MCF 10A (cell line): ENCODE data around the gene C2CD2. TPM values are rescaled to one million over a fixed set of nuclear protein-coding genes. Genes with fewer than 3 reads are reported as not detected.

Source experiments
- BruUV-seq: library from RNA; stranded (reverse); fragments of 400-500 nt; replicated peaks from 2 replicates; lab custom pipeline; 2021; lab: Mats Ljungman, UMichigan
- CTCF ChIA-PET: fragments of 300-600 bp; sonication (Branson Sonifier 250); formaldehyde crosslinking; extraction: SDS; loops from one replicate; lab custom pipeline; 2021; ENCODE audit warnings: antibody characterized with exemption, inconsistent platforms; lab: Yijun Ruan, JAX
- POLR2A ChIA-PET: fragments of 300-600, 350-650 bp; sonication (Branson Sonifier 250); formaldehyde crosslinking; extraction: SDS; loops from one replicate; lab custom pipeline; 2020; ENCODE audit warnings: antibody characterized with exemption, inconsistent platforms; lab: Yijun Ruan, JAX
- DNase-seq: peaks from one replicate; pipeline ENCODE4 v3.0.0-alpha.2; 2018; ENCODE audit not compliant: unreplicated experiment
- H3K27ac Mint-ChIP-seq: one replicate; pipeline ENCODE4 v1.8.0; 2022; ENCODE audit warnings: mild to moderate bottlenecking, low read depth, mixed read lengths; ENCODE audit not compliant: unreplicated experiment
- H3K27me3 Mint-ChIP-seq: one replicate; pipeline ENCODE4 v1.8.0; 2022; ENCODE audit warnings: mixed read lengths; ENCODE audit not compliant: insufficient read depth, unreplicated experiment
- H3K36me3 Mint-ChIP-seq: one replicate; pipeline ENCODE4 v1.8.0; 2022; ENCODE audit warnings: mild to moderate bottlenecking, moderate library complexity, mixed read lengths; ENCODE audit not compliant: insufficient read depth, unreplicated experiment
- H3K4me1 Mint-ChIP-seq: one replicate; pipeline ENCODE4 v1.8.0; 2022; ENCODE audit warnings: mixed read lengths; ENCODE audit not compliant: insufficient read depth, unreplicated experiment
- H3K4me3 Mint-ChIP-seq: one replicate; pipeline ENCODE4 v1.8.0; 2022; ENCODE audit warnings: mild to moderate bottlenecking, moderate library complexity, mixed read lengths; ENCODE audit not compliant: unreplicated experiment
- H3K9me3 Mint-ChIP-seq: one replicate; pipeline ENCODE4 v1.8.0; 2022; ENCODE audit warnings: mixed read lengths; ENCODE audit not compliant: unreplicated experiment
- CTCF ChIP-seq: fragments of 200-600 bp; IDR thresholded peaks from one replicate; pipeline ENCODE4 v1.8.0; 2022; ENCODE audit warnings: antibody characterized with exemption, mild to moderate bottlenecking; ENCODE audit not compliant: unreplicated experiment
- intact Hi-C: fragments of 100-400 bp; cut with micrococcal nuclease; formaldehyde crosslinking; loops from 2 replicates; pipeline ENCODE4 v1.14.1; 2022
- total RNA-seq: library from RNA; stranded (reverse); gene quantifications from 2 replicates; pipeline ENCODE4 v1.2.3, GENCODE V29; 2022

Gene C2CD2
- total RNA-seq, 1 experiment from 2014 or later: 25.1 TPM

DNA sequence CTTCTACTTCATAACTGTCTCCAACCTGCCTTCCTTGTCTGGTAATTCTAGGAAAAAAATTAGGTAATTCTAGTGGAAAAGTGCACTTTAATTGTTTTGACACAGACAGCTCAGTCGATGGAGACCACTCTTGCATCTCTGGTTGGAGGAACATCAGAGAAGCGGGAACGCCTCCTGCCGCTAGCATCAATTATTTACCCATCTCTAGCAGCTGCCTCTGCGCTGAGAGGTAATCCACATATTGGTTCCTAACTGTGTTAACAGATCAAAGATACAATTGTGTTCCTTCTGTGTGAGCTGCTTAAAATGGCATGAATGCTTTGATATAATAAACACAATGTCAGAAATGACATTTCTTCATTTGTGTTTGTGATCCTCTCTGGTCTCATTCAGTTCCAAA lies 33.3 kb downstream of the C2CD2 start:
- Mint-ChIP-seq H3K27ac (no peak overlapping the region), H3K9me3 (no peaks in the 10 kb centered on the region), H3K36me3 (peaks cover 27% of the 10 kb centered on the region), H3K4me1 (peaks cover 8% of the 10 kb centered on the region), H3K27me3 (no peaks in the 10 kb centered on the region), H3K4me3 (no peak overlapping the region)
- CTCF ChIA-PET: interaction anchor here (0.6 to 0.8 kb wide), 2 partner anchors 10 to 188 kb away, joined by 3 to 6 read pairs; no protein-coding TSS in a partner anchor
- TF ChIP-seq CTCF: no peak
- BruUV-seq: no TSS peak
- intact Hi-C loops: no loop called here
- no peak for DNase-seq
- POLR2A ChIA-PET: interaction anchor here (0.6 to 1.4 kb wide), 2 partner anchors 22 to 40 kb away, joined by 3 read pairs; no protein-coding TSS in a partner anchor

DNA sequence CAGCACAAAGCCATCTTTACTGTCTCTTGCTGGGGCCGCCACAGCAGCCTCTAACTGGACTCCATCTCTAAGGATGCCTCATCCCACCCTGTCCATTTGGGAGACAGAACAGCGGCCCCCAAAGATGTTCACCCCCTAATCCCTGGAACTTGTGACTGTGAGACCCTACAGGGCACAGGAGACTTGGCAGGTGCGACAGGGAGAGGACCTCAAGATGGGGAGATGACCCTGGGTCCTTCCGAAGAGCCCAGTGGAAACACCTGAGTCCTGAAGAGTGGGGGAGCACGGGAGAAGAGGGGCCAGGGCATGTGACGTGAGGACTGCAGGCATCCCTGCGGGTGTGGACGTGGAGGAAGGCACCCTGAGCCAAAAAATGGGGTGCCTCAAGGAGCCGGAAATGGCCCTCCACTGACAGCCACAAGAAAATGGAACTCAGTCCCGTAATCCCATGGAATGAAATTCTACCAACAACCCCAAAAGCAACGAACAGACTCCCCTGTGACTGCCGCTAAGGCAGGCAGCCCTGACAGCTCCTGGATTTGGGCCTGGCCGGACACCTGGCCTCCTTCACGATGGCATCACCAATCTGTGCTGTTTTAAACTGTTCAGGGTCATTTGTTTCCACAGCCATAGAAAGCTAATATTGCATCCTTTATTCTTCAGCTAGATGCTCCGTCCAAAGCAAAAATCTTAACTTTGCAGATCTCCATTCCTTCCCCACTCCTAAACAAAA lies 34.0 kb downstream of the C2CD2 start:
- Mint-ChIP-seq H3K9me3 (no peaks in the 10 kb centered on the region), H3K36me3 (peaks cover 31% of the 10 kb centered on the region), H3K27ac (no peak overlapping the region), H3K27me3 (no peaks in the 10 kb centered on the region), H3K4me3 (no peak overlapping the region), H3K4me1 (peaks cover 8% of the 10 kb centered on the region)
- CTCF ChIA-PET: no interaction called here
- no TSS peak for BruUV-seq
- POLR2A ChIA-PET: interaction anchor here (1.4 kb wide), 1 partner anchor 40 kb away, joined by 3 read pairs; no protein-coding TSS in a partner anchor
- DNase-seq: no peak
- TF ChIP-seq CTCF: no peak
- intact Hi-C loops: no loop called here

GRCh38 chr21:41918561-41919358 lies 35.1 kb downstream of the C2CD2 start:
- no TSS peak for BruUV-seq
- ChIA-PET CTCF (interaction anchor here (0.5 to 1.1 kb wide), 3 partner anchors 21 to 62 kb away, joined by 3 to 4 read pairs (median 4); no protein-coding TSS in a partner anchor), POLR2A (no interaction called here)

More at GRCh38 chr21:41918561-41919358, 35.1 kb downstream of the C2CD2 start:
- Mint-ChIP-seq H3K27ac (no peak overlapping the region), H3K9me3 (no peaks in the 10 kb centered on the region), H3K27me3 (no peaks in the 10 kb centered on the region), H3K36me3 (peaks cover 41% of the 10 kb centered on the region), H3K4me1 (peaks cover 3% of the 10 kb centered on the region), H3K4me3 (no peak overlapping the region)
- intact Hi-C loops: no loop called here
- no peak for DNase-seq
- TF ChIP-seq CTCF: no peak
